Esophagus (tissue), 2 donors: Measurements from ENCODE around the gene FBXL19. TPM values are rescaled to one million over a fixed set of nuclear protein-coding genes. Genes with fewer than 3 reads are reported as not detected.

Experiments used
- H3K27ac ChIP-seq, 2 donors: one replicate each; pipeline ENCODE4 v1.5.1; 2013; ENCODE audit warnings: low read depth in 2 of 2, mild to moderate bottlenecking in 2 of 2, inconsistent platforms in 1 of 2, low read length in 1 of 2, moderate library complexity in 1 of 2
- H3K27me3 ChIP-seq, 2 donors: one replicate each; pipeline ENCODE4 v1.6.1; 2013; ENCODE audit warnings: low read length in 2 of 2, control low read depth in 1 of 2, mild to moderate bottlenecking in 1 of 2; ENCODE audit not compliant: insufficient read depth in 2 of 2, control insufficient read depth in 1 of 2
- H3K36me3 ChIP-seq, 2 donors: one replicate each; pipeline ENCODE4 v1.6.1; 2013; ENCODE audit warnings: low read length in 1 of 2; ENCODE audit not compliant: control insufficient read depth in 2 of 2, insufficient read depth in 2 of 2
- H3K4me1 ChIP-seq, 2 donors: one replicate each; pipeline ENCODE4 v1.6.1; 2013; ENCODE audit warnings: low read length in 1 of 2; ENCODE audit not compliant: control insufficient read depth in 2 of 2, insufficient read depth in 2 of 2
- H3K4me3 ChIP-seq, 2 donors: one replicate each; pipeline ENCODE4 v1.5.1; 2013; ENCODE audit warnings: low read length in 2 of 2, mild to moderate bottlenecking in 2 of 2, low read depth in 1 of 2, moderate library complexity in 1 of 2
- H3K9me3 ChIP-seq, 2 donors: one replicate each; pipeline ENCODE4 v1.6.1; 2013; ENCODE audit warnings: mild to moderate bottlenecking in 2 of 2, low read depth in 1 of 2, low read length in 1 of 2, moderate library complexity in 1 of 2; ENCODE audit not compliant: control insufficient read depth in 2 of 2, insufficient read depth in 1 of 2
- WGBS, 2 donors: extraction: QIAGEN DNeasy Blood & Tissue Kit; methylation state at CpG; one replicate each; pipeline ENCODE4 v1.1.7; 2013; 5-methylcytosine and 5-hydroxymethylcytosine counted together
- polyA plus RNA-seq, 2 donors: library from polyadenylated mRNA; stranded (reverse); fragments of 200-250 nt; gene quantifications; one replicate each; pipeline ENCODE4 v1.2.3, GENCODE V29; 2013
- donor health status: healthy with polysubstance abuse.
- donor health status: Bipolar disorder and iron deficiency.

The FBXL19 gene
- polyA plus RNA-seq, 2 donors = 10.7 to 35.6 TPM

GRCh38 chr16:30972872-30973271 lies 49.5 kb downstream of the FBXL19 start:
- no peaks in the 10 kb centered on the region for H3K4me1 ChIP-seq
- H3K27ac ChIP-seq = no peak overlapping the region
- no peak overlapping the region for H3K4me3 ChIP-seq
- no peaks in the 10 kb centered on the region for H3K27me3 ChIP-seq
- H3K36me3 ChIP-seq = peaks cover 16 to 48% of the 10 kb centered on the region in 2 donors
- 80 to 89% methylated on average over 7 of the region's 7 CpGs for WGBS, 2 donors
- no peaks in the 10 kb centered on the region for H3K9me3 ChIP-seq

- peaks cover 16 to 52% of the 10 kb centered on the region in 2 donors for H3K36me3 ChIP-seq
These were observed 51.0 kb downstream of the FBXL19 start for GRCh38 chr16:30974348-30974747.

DNA sequence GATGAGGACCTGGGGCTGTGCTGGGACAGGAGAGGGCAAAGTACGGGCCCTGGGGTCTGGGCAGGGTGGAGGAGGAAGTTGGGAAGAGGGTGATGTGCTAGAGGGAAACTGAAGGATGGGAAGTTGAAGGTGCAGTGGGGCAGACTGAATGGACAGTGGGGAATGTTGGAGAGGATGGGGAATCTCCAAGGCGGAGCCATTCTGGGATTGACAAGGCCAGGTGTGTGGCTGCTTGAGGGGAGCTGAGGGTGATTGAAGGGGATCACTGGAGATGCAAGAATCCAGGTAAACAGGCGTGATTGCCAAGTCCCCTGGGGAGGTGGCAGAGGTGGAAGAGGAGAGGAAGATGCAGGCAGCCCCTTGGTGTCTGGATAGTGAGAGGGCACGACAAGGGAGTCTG lies 53.1 kb downstream of the FBXL19 start:
- H3K9me3 ChIP-seq = no peaks in the 10 kb centered on the region
- no peaks in the 10 kb centered on the region for H3K4me1 ChIP-seq
- WGBS, 2 donors = 91% methylated on average over 4 of the region's 4 CpGs
- H3K4me3 ChIP-seq = no peak overlapping the region
- H3K27ac ChIP-seq = no peak overlapping the region
- H3K36me3 ChIP-seq = peaks cover 12 to 59% of the 10 kb centered on the region in 2 donors
- no peaks in the 10 kb centered on the region for H3K27me3 ChIP-seq

More at GRCh38 chr16:30974348-30974747, 51.0 kb downstream of the FBXL19 start:
- H3K27ac ChIP-seq = no peak overlapping the region
- 96 to 97% methylated on average over 6 of the region's 6 CpGs for WGBS, 2 donors
- no peaks in the 10 kb centered on the region for H3K27me3 ChIP-seq
- H3K4me1 ChIP-seq = no peaks in the 10 kb centered on the region
- H3K9me3 ChIP-seq = no peaks in the 10 kb centered on the region
- H3K4me3 ChIP-seq = no peak overlapping the region

- Histone ChIP-seq H3K27me3 (no peaks in the 10 kb centered on the region), H3K36me3 (peaks cover 12 to 54% of the 10 kb centered on the region in 2 donors), H3K4me3 (no peak overlapping the region), H3K9me3 (no peaks in the 10 kb centered on the region), H3K27ac (no peak overlapping the region), H3K4me1 (peaks cover 0 to under 1% of the 10 kb centered on the region in 2 donors)
- 84% methylated on average over 17 of the region's 17 CpGs for WGBS, 2 donors
These were observed 54.1 kb downstream of the FBXL19 start for GRCh38 chr16:30977502-30977901.

DNA sequence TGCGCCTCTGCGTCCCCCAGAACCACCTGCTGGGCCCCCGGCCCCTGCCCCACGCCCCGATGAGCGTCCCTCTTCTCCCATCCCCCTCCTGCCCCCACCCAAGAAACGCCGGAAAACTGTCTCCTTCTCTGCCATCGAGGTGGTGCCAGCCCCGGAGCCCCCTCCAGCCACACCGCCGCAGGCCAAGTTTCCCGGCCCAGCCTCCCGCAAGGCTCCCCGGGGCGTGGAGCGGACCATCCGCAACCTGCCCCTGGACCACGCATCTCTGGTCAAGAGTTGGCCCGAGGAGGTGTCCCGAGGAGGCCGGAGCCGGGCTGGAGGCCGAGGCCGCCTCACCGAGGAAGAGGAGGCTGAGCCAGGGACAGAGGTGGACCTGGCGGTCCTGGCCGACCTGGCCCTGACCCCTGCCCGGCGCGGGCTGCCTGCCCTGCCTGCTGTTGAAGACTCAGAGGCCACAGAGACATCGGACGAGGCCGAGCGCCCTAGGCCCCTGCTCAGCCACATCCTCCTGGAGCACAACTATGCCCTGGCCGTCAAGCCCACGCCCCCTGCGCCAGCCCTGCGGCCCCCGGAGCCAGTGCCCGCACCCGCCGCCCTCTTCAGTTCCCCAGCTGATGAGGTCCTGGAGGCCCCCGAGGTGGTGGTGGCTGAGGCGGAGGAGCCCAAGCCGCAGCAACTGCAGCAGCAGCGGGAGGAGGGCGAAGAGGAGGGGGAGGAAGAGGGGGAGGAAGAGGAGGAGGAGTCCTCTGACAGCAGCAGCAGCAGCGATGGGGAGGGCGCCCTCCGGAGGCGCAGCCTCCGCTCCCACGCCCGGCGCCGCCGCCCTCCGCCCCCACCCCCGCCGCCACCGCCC lies 56.0 kb downstream of the FBXL19 start:
- Histone ChIP-seq H3K27ac (no peak overlapping the region), H3K36me3 (peaks cover 6 to 49% of the 10 kb centered on the region in 2 donors)
- 92 to 94% methylated on average over 58 to 62 of the region's 62 CpGs for WGBS, 2 donors

DNA sequence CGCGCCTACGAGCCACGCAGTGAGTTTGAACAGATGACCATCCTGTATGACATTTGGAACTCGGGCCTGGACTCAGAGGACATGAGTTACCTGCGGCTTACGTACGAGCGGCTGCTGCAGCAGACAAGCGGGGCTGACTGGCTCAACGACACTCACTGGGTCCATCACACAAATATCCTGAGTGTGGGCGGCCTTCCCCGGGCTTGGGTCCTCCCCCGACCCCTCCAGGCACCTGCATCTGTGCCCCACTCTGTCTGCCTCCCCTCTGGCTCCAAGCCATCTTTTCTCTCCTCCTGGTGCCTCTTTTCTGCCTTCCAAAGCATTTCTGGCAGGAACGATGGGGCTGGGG lies 56.6 kb downstream of the FBXL19 start:
- peaks cover 6 to 47% of the 10 kb centered on the region in 2 donors for H3K36me3 ChIP-seq
- WGBS, 2 donors = 91 to 93% methylated on average over 14 to 15 of the region's 15 CpGs
- H3K4me3 ChIP-seq = no peak overlapping the region
- H3K4me1 ChIP-seq = peaks cover 0 to 3% of the 10 kb centered on the region in 2 donors
- H3K27ac ChIP-seq = no peak overlapping the region
- no peaks in the 10 kb centered on the region for H3K9me3 ChIP-seq
- no peaks in the 10 kb centered on the region for H3K27me3 ChIP-seq

More for the DNA sequence above, 56.0 kb downstream of the FBXL19 start:
- H3K4me1 ChIP-seq = peaks cover 0 to 3% of the 10 kb centered on the region in 2 donors
- H3K9me3 ChIP-seq = no peaks in the 10 kb centered on the region
- no peak overlapping the region for H3K4me3 ChIP-seq
- no peaks in the 10 kb centered on the region for H3K27me3 ChIP-seq

- Histone ChIP-seq H3K4me1 (peaks cover 0 to 7% of the 10 kb centered on the region in 2 donors), H3K27ac (no peak overlapping the region), H3K27me3 (no peaks in the 10 kb centered on the region), H3K36me3 (peaks cover 6 to 46% of the 10 kb centered on the region in 2 donors), H3K4me3 (no peak overlapping the region), H3K9me3 (no peaks in the 10 kb centered on the region)
- 88 to 91% methylated on average over 28 to 29 of the region's 29 CpGs for WGBS, 2 donors
These were observed 57.1 kb downstream of the FBXL19 start for GRCh38 chr16:30980434-30980833.

DNA sequence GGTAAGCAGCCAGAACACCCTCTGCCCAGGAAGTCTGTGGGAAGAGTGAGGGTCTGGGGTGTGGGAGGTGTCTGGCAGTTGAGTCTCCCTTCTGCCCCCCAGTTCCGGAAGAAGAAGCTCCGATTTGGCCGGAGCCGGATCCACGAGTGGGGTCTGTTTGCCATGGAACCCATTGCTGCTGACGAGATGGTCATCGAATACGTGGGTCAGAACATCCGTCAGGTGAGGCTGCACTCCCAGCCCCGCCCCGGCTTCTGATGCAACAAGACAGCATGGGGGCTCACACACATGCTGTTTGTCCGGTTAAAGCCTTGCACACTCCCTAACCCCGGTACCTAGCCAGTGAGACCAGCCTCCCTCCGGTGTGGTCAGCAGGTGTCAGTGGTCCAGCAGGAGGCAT lies 57.6 kb downstream of the FBXL19 start:
- 95 to 96% methylated on average over 14 of the region's 14 CpGs for WGBS, 2 donors
- H3K4me3 ChIP-seq = no peak overlapping the region
- peaks cover 6 to 41% of the 10 kb centered on the region in 2 donors for H3K36me3 ChIP-seq
- no peaks in the 10 kb centered on the region for H3K9me3 ChIP-seq
- no peaks in the 10 kb centered on the region for H3K27me3 ChIP-seq
- peaks cover 0 to 12% of the 10 kb centered on the region in 2 donors for H3K4me1 ChIP-seq
- no peak overlapping the region for H3K27ac ChIP-seq

DNA sequence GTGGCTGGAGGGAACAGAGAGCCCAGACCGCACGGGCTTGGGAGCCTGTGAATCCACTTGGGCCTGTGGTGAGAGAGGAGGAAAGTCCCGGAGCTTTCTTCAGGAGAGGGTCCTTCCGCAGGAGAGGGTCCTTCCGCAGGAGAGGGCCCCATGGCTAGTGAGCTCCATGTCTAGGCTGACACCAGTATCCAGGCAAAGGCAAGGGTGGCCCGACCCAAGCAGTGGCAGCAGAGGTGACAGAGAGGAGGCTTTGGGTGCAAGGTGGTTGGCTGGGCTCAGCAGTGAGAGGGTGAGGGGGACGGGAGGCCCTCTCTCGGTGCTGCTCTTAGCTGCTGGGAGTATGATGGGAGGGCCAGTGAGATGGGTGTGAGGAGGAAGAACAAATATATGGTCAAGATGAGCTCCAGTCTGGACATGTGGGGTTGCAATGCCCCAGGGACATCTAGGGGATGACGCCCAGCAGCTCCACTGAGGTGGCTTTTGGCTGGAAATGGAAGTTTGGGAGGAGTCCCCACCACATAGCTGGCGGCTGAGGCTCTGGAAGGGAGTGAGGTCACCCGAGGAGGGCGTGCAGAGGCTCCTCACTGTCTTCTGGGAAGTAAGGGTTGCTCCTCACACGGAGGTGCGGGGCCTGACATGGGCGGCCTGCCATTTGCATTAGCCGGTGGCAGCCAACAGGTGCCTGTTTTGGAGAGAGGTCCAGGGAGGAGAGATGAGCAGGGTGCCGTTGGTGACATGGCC lies 59.3 kb downstream of the FBXL19 start:
- no peaks in the 10 kb centered on the region for H3K27me3 ChIP-seq
- peaks cover 0 to 12% of the 10 kb centered on the region in 2 donors for H3K4me1 ChIP-seq
- H3K27ac ChIP-seq = peak overlapping the region in 1 of 2 donors; percentile 29
- H3K36me3 ChIP-seq = peaks cover 0 to 32% of the 10 kb centered on the region in 2 donors
- no peak overlapping the region for H3K4me3 ChIP-seq
- WGBS, 2 donors = 59 to 71% methylated on average over 17 of the region's 17 CpGs
- no peaks in the 10 kb centered on the region for H3K9me3 ChIP-seq
